GM13976 (cell line): ENCODE data around the gene HSD17B2.

Experiments used
- DNase-seq: peaks from one replicate; pipeline ENCODE4 v3.0.0; 2012; ENCODE audit warnings: low spot score
- in situ Hi-C: fragments of 300-500 bp; cut with MboI; formaldehyde crosslinking; loops from one replicate; pipeline ENCODE4 v1.12.0; 2022; ENCODE audit warnings: low sequenced_read_pairs, mixed read lengths, inconsistent platforms; ENCODE audit not compliant: unreplicated experiment
- TF ChIP-seq, protein P1 (sequence below): IDR thresholded peaks from 2 replicates; pipeline ENCODE4 v1.5.1; 2012; ENCODE audit warnings: borderline replicate concordance, mild to moderate bottlenecking; ENCODE audit not compliant: insufficient read depth; ENCODE audit errors: extremely low read depth, missing control alignments, control extremely low read depth

The HSD17B2 gene

DNA sequence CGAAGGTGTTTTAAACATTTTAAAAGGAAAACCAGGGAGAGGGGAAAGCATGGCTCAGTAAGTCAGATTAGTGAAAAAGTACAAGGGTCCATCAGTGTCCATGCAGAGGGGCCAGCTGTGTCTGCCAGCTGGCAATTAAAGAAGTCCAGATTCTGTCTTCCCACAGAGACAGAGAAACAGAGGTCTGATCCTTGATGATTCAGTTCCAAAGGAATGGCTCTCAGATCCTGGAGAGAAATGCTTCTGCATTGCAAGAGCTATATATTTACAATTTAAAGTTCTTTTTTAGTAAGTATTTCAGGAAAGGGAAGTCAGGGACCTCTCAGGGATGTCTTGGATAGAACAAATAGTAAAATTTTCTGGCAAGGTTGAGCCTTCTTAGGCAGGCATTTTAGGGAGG, 56.2 kb downstream of the HSD17B2 start:
- in situ Hi-C loops: no loop called here
- TF ChIP-seq, protein P1, sequence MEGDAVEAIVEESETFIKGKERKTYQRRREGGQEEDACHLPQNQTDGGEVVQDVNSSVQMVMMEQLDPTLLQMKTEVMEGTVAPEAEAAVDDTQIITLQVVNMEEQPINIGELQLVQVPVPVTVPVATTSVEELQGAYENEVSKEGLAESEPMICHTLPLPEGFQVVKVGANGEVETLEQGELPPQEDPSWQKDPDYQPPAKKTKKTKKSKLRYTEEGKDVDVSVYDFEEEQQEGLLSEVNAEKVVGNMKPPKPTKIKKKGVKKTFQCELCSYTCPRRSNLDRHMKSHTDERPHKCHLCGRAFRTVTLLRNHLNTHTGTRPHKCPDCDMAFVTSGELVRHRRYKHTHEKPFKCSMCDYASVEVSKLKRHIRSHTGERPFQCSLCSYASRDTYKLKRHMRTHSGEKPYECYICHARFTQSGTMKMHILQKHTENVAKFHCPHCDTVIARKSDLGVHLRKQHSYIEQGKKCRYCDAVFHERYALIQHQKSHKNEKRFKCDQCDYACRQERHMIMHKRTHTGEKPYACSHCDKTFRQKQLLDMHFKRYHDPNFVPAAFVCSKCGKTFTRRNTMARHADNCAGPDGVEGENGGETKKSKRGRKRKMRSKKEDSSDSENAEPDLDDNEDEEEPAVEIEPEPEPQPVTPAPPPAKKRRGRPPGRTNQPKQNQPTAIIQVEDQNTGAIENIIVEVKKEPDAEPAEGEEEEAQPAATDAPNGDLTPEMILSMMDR: no peak

DNA sequence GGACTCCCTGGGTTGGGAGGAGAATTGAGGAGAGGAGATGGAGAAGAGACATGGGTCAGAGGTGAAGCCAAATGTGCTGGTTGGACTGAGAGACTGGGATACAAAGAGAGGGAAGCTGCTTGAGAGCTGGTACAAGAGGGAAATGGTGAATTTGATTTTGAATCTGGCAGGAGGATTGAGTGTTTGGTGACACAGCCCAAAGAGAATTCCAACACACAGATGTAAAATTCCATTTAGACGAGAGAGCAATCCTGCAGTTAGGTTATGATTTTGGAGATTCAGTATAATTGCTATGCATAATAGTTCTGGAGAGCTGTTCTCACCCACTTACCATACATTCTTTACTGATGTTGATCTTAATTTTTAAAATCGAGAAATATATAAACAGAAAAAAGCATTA, 57.7 kb downstream of the HSD17B2 start:
- TF ChIP-seq, protein P1: no peak
- no peak for DNase-seq
- in situ Hi-C loops: no loop called here

More for the DNA sequence above, 56.2 kb downstream of the HSD17B2 start:
- DNase-seq: no peak

DNA sequence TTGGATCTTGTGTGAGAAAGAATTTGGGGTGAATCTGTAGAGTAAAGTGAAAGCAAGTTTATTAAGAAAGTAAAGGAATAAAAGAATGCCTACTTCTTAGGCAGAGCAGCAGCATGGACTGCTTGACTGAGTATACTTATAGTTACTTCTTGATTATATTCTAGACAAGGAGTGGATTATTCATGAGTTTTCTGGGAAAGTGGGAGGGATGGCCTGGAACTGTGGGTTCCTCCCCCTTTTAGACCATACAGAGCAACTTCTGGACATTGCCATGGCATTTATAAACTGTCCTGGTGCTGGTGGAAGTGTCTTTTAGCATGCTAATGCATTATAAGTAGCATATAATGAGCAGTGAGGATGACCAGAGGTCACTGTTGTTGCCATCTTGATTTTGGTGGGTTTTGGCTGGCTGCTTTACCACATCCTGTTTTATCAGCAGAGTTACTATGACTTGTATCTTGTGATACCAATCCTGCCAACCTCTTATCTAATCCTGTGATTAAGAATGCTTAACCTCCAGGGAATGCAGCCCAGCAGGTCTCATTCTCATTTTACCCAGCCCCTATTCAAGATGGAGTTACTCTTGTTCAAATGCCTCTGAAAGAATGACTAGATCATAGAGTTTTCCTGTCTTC, 58.7 kb downstream of the HSD17B2 start:
- in situ Hi-C loops: no loop called here
- TF ChIP-seq, protein P1: no peak
- DNase-seq: no peak

DNA sequence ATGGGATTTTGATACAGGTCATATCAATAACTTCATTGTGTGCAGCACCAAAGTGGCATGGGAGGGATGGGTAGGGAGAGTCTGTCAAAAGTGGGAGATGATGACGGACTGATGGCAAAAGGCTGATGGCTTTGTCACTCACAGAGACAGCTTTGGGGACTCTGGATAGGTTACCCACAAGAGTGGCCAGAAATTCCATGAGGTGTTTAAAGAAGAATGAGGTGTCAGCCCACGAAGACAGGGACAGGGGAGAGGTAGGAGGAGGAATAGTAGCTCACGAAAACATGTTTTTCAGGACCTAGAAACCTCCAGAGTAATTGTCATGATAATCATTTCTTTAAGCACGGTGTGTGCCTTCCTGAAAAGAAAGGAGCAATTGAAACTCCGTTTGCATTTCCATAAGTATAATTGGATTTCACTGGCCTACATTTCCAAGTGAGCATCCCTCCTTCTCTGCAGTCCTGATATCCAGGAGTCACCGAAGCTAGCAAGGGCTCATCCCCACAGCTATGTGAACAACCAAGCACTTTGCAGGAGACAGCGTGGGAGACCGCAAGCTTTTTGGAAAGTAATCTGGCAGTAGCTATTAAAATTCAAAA, 60.0 kb downstream of the HSD17B2 start:
- no peak for DNase-seq
- in situ Hi-C loops: no loop called here
- TF ChIP-seq, protein P1: no peak

DNA sequence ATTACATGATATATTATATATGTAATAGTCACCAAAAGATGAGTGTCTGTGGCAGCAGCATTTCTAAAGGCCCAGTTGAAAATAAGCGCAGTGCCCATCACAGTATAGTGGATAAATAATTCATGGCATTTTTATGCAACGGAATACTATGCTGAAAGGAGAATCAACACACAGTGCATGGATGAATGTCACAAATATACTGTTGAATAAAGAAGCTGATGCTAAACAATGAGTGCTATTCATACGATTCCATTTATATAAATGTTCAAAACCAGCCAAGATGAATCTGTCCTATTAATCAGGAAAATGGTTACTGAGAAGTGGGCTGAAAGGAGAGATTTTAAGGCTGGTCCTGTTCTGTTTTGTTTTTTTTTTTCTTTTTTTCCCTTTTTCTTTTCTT, 61.6 kb downstream of the HSD17B2 start:
- DNase-seq: no peak
- TF ChIP-seq, protein P1: no peak
- in situ Hi-C loops: no loop called here

DNA sequence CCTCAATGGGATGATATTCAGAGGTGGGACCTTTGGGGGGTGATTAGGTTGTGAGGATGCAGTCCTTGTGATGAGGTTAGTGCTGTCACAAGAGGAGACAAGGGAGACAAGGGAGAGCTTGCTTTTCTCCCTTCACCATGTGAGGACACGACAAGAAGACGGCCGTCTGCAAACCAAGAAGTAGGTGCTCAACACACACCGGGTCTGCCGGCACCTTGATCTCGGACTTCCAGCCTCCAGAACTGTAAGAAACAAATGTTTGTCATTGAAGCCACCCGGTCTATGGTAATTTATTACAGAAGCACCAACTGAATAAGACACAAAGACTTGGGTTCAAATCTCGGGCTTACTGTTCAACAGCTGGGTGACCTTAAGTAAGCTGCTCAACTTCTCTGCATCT, 70.1 kb downstream of the HSD17B2 start:
- in situ Hi-C loops: no loop called here

More for the DNA sequence above, 70.1 kb downstream of the HSD17B2 start:
- TF ChIP-seq, protein P1: no peak
- no peak for DNase-seq
